H1 (cell line): ENCODE results near the gene ACADSB.

Experiments
- FOSL1 ChIP-seq: IDR thresholded peaks from 2 replicates; pipeline ENCODE4 v1.6.1; 2011; ENCODE audit warnings: mild to moderate bottlenecking, low read depth, low read length, moderate library complexity; ENCODE audit not compliant: insufficient read depth
- HDAC6 ChIP-seq: IDR thresholded peaks from one replicate; pipeline ENCODE4 v1.7.1; 2012; ENCODE audit warnings: low read depth, mild to moderate bottlenecking, inconsistent platforms, low read length, moderate library complexity
- POLR2A ChIP-seq, 2 experiments: IDR thresholded peaks; 1 replicate in 1 of 2; 2 replicates in 1 of 2; pipeline ENCODE4 v1.6.1; 2011; ENCODE audit warnings: low read depth in 2 of 2, low read length in 2 of 2, mild to moderate bottlenecking in 2 of 2; ENCODE audit errors: control extremely low read depth in 1 of 2
- POLR2AphosphoS5 ChIP-seq: IDR thresholded peaks from 2 replicates; pipeline ENCODE4 v1.6.1; 2011; ENCODE audit warnings: low read depth, low read length
- SIN3A ChIP-seq, 2 experiments: IDR thresholded peaks in 1 of 2; conservative IDR thresholded peaks in 1 of 2; 2 replicates each; pipeline ENCODE4 v1.6.1; 2011 to 2012; ENCODE audit warnings: low read length in 2 of 2, improper control_type of control experiment in 1 of 2, low read depth in 1 of 2, mild to moderate bottlenecking in 1 of 2
- TAF1 ChIP-seq: IDR thresholded peaks from 2 replicates; pipeline ENCODE4 v1.6.1; 2011; ENCODE audit warnings: mild to moderate bottlenecking, low read depth, low read length
- TF ChIP-seq, protein P1 (sequence below), 3 experiments: IDR thresholded peaks; 1 replicate in 2 of 3; 2 replicates in 1 of 3; pipeline versions ENCODE4 v1.5.1 to v1.6.1; 2011; ENCODE audit warnings: low read length in 3 of 3, mild to moderate bottlenecking in 3 of 3, inconsistent platforms in 2 of 3, low read depth in 1 of 3, moderate library complexity in 1 of 3; ENCODE audit not compliant: insufficient read depth in 1 of 3; ENCODE audit errors: control extremely low read depth in 1 of 3

DNA sequence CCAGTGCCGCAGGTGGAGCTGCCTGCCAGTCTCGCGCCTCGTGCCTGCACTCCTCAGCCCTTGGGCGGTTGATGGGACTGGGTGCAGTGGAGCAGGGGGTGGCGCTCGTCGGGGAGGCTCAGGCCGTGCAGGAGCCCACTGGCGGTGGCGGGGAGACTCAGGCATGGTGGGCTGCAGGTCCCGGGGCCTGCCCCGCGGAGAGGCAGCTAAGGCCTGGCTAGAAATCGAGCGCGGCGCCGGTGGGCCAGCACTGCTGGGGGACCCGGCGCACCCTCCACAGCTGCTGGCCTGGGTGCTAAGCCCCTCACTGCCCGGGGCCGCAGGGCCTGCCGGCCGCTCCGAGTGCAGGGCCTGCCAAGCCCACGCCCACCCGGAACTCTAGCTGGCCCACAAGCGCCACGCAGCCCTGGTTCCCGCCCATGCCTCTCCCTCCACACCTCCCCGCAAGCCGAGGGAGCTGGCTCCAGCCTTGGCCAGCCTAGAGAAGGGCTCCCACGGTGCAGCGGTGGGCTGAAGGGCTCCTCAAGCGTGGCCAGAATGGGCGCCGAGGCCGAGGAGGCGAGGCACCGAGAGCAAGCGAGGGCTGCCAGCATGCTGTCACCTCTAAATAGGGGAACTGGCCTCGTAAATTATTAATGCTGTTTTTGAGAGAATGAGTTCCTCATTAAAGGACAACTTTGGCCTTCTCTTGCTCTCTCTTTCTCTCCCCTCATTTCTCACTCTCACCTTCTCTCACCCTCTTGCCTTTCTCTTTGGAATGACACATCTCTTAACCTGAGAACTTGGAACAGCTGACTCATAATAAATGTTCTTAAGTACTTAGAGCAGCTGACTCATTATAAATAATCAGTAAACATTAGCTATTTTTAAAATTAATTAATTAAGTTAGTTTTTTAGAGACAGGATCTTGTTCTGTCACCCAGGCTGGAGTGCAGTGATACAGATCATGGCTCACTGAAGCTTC, 4.9 kb downstream of the ACADSB start:
- TF ChIP-seq FOSL1 (no peak), POLR2A (IDR thresholded peaks at IDR 0.05; ENCODE audit: control extremely low read depth in 1 of 2, low read depth in 2 of 2, low read length in 2 of 2) (no peak), TAF1 (no peak), HDAC6 (no peak), SIN3A (conservative IDR thresholded peaks at IDR 0.05 in 1 of 2, IDR thresholded peaks at IDR 0.05 in 1 of 2; ENCODE audit: low read depth in 1 of 2, low read length in 2 of 2) (no peak), POLR2AphosphoS5 (no peak)
- TF ChIP-seq, protein P1, sequence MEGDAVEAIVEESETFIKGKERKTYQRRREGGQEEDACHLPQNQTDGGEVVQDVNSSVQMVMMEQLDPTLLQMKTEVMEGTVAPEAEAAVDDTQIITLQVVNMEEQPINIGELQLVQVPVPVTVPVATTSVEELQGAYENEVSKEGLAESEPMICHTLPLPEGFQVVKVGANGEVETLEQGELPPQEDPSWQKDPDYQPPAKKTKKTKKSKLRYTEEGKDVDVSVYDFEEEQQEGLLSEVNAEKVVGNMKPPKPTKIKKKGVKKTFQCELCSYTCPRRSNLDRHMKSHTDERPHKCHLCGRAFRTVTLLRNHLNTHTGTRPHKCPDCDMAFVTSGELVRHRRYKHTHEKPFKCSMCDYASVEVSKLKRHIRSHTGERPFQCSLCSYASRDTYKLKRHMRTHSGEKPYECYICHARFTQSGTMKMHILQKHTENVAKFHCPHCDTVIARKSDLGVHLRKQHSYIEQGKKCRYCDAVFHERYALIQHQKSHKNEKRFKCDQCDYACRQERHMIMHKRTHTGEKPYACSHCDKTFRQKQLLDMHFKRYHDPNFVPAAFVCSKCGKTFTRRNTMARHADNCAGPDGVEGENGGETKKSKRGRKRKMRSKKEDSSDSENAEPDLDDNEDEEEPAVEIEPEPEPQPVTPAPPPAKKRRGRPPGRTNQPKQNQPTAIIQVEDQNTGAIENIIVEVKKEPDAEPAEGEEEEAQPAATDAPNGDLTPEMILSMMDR (IDR thresholded peaks at IDR 0.05; ENCODE audit: control extremely low read depth in 1 of 3, insufficient read depth in 1 of 3, low read depth in 1 of 3, low read length in 3 of 3), result no peak
